D721Med (cell line): ENCODE measurements around the gene COL11A2.

ENCODE experiments used
- DNase-seq: peaks from one replicate; pipeline ENCODE4 v3.0.0; 2011; ENCODE audit warnings: low spot score; ENCODE audit not compliant: insufficient read length
- FAIRE-seq: peaks from 2 replicates; lab custom pipeline; 2011; peaks lifted over from hg19 to GRCh38; lab: Jason Lieb, UNC
- CTCF ChIP-seq: IDR thresholded peaks from 2 replicates; pipeline ENCODE4 v1.5.1; 2012; ENCODE audit warnings: mild to moderate bottlenecking, control low read depth; ENCODE audit not compliant: insufficient read depth; ENCODE audit errors: missing control alignments

The COL11A2 gene

GRCh38 chr6:33190504-33191107 lies 1.7 kb downstream of the COL11A2 start:
- DNase-seq = no peak
- TF ChIP-seq CTCF = no peak
- no peak for FAIRE-seq

- no peak for TF ChIP-seq CTCF
- no peak for DNase-seq
- no peak for FAIRE-seq
Observed at GRCh38 chr6:33189625-33190448, 2.4 kb downstream of the COL11A2 start.

DNA sequence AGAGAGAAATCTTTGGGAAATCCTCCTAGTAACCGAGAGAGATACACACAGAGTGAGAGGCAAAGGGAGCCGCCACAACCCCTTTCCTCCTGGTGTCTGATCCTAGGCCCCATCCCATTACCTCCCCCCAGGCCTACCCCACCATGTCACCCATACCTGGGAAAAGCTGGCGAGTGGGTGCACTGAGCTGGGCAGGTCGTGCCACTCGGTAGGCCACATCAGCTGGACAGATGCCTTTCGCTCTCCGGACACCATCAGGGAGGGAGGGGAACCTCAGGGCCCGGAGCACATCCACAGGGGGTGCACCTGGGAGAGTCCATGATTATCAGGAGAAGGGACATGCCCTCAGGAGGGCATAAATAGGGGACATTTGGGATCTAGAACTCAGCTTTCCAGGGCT lies 3.1 kb downstream of the COL11A2 start:
- no peak for TF ChIP-seq CTCF
- DNase-seq = no peak
- no peak for FAIRE-seq

DNA sequence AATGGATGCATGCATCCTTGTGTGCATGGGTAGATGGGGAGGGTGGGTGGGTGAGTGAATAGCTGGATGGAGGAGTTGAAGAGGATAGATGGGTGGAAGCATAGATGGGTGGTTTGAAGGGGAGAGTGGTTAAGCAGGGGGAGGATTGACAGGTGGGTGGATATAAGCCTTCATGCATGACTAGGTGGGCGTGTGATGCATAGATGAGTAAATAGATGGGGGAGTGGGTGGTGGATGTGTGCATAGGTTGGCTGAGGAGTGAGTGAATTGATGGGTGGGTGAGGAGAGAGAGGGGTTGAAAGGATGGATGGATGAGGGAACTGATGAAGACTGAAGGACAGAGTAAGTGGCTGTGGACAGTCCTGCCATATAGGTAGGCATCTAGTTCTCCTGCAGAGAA lies 4.5 kb downstream of the COL11A2 start:
- TF ChIP-seq CTCF = no peak
- FAIRE-seq (no peak), DNase-seq (no peak)

- DNase-seq = no peak
- FAIRE-seq = no peak
- no peak for TF ChIP-seq CTCF
Observed at GRCh38 chr6:33185654-33186187, 6.5 kb downstream of the COL11A2 start.

DNA sequence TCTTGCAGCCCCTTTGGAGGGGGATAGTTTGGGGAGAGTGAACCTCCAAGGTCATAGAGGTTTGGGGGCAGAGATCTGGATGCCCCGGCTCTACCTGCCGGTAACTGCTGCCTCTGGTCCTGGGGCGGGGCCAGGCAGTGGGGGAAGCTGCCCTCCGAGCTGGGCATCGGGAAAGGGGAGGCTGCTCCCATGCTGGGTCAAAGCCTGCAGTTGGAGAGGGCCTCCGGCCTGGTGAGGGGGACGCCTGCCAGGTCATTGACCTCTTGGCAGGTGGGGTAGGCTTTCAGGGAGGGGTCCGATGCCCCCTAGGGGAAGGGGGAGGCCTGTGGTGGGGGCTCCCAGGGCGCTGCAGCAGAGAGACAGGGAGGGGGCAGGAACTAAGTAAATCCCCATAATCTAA lies 7.1 kb downstream of the COL11A2 start:
- TF ChIP-seq CTCF = no peak
- no peak for FAIRE-seq

More for the DNA sequence above, 7.1 kb downstream of the COL11A2 start:
- no peak for DNase-seq
